ENCODE data around the gene SEC23A. TPM values are rescaled to one million over a fixed set of nuclear protein-coding genes. Genes with fewer than 3 reads are reported as not detected.
"Not testable (repeated sequence)": the region's sequence is repeated elsewhere in the genome, so short reads cannot be mapped to it uniquely, and the experiment has no call there.

SEC23A gene
- total RNA-seq, 2 experiments from 2014 or later: 36.3 to 38.1 TPM

DNA sequence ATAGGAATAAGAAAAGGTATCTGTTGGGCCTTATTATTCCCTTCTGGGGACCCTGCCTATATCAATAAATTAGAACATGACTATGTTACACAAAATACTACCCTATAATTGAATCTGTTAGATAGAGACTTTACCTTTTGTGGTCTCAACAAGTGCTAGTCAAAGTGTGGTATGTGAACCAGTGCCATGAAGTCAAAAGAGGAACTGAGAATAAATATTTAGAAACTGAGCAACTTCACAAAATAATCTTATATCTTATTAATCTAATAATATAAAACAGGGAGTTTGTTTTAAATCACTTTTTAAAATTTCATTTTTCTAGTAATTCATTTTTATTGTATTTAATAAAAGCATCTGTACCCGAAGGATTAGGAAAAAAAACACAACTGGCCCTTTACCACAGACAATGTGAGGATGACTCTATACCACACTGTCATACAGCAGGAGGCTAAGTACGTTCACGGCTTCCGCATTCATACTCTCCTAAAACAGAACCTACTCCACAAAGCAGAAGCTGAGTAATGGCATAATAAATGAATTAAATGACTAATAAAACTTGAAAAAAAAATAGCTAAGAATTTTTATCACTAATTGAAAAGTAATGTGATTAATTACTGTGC lies 42.1 kb downstream of the SEC23A start:
- Mint-ChIP-seq H3K4me3 (no peak overlapping the region), H3K27ac (no peak overlapping the region), H3K36me3 (peaks cover 67% of the 10 kb centered on the region), H3K4me1 (no peaks in the 10 kb centered on the region), H3K27me3 (no peaks in the 10 kb centered on the region), H3K9me3 (peaks cover 9% of the 10 kb centered on the region)
- DNase-seq: no peak

DNA sequence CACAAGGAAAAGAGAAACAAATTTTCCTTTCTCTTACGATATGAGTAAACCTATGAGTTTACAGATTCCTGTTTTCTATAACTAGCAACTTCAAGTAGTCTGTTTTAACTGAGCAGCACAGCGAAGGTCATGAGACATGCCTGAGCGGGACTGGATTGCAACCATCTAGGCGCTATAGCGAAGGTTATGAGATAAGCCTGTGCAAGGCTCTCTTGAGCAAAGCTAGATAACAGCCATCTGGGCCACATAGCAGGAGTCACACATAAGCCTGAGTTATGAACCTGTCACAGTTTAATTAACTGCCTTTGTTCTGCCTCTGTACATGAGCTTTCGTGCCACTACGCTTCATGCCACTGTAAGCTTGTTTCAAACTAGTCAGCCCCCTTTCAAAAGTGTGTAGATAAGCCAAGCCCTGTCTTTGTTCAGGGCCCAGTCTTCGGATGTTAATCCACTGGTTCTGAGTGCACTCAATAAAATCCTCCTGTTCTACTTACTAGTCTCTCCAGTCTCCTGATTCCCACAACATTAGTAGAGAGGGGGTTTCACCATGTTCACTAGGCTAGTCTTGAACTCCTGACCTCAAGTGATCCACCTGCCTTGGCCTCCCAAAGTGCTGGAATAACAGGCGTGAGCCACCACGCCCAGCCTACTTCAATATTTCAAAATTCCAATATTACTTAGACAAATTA lies 47.1 kb downstream of the SEC23A start:
- no peak for DNase-seq
- peaks cover 9% of the 10 kb centered on the region for H3K9me3 Mint-ChIP-seq

DNA sequence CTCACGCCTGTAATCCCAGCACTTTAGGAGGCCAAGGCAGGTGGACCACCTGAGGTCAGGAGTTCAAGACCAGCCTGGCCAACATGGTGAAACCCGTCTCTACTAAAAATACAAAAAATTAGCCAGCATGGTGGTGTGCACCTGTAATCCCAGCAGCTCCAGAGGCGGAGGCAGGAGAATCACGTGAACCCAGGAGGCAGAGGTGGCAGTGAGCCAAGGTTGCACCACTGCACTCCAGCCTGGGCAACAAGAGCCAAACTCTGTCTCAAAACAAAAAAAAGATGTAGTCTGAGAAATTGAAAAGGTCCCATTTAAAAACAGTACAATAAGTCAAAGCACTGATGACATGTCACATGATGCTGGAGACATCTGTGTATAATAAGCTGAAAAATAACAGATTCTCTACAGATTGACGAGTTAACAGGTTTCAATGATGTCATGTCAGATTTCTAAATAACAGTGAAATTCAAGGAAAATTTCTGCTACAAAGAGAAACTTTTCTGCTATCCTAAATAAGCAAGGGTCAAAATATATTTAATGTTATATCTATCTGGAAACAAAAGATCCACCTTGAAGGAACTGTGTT lies 50.1 kb downstream of the SEC23A start:
- H3K36me3 Mint-ChIP-seq: peaks cover 62% of the 10 kb centered on the region
- H3K27ac Mint-ChIP-seq, H3K9me3 Mint-ChIP-seq, DNase-seq, H3K4me3 Mint-ChIP-seq, H3K27me3 Mint-ChIP-seq, H3K4me1 Mint-ChIP-seq: not testable (repeated sequence)

More for the DNA sequence above, 47.1 kb downstream of the SEC23A start:
- H3K27me3 Mint-ChIP-seq: no peaks in the 10 kb centered on the region
- H3K4me1 Mint-ChIP-seq: no peaks in the 10 kb centered on the region
- no peak overlapping the region for H3K4me3 Mint-ChIP-seq
- H3K36me3 Mint-ChIP-seq: peaks cover 77% of the 10 kb centered on the region
- no peak overlapping the region for H3K27ac Mint-ChIP-seq

DNA sequence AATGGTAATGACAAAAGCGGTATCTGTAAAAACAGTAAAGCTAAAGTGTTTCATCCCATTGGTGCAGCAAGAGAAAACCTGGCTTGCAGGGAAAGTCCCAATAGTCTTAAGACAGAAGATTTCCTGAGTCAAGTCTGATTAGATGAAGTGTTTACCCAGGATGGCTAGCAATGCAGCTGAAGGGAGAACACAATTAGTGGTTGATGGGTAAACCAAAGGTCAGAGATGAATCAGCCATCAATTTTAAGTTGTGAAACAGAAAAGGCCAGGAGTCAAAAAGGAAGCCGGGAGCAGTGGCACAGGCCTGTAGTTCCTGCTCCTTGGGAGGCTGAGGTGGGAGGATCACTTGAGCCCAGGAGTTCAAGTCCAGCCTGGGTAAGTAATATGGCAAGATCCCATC lies 52.6 kb downstream of the SEC23A start:
- no peaks in the 10 kb centered on the region for H3K9me3 Mint-ChIP-seq
- H3K4me3 Mint-ChIP-seq: no peak overlapping the region
- no peaks in the 10 kb centered on the region for H3K27me3 Mint-ChIP-seq
- peaks cover 4% of the 10 kb centered on the region for H3K4me1 Mint-ChIP-seq
- H3K36me3 Mint-ChIP-seq: peaks cover 58% of the 10 kb centered on the region
- no peak for DNase-seq
- H3K27ac Mint-ChIP-seq: no peak overlapping the region

DNA sequence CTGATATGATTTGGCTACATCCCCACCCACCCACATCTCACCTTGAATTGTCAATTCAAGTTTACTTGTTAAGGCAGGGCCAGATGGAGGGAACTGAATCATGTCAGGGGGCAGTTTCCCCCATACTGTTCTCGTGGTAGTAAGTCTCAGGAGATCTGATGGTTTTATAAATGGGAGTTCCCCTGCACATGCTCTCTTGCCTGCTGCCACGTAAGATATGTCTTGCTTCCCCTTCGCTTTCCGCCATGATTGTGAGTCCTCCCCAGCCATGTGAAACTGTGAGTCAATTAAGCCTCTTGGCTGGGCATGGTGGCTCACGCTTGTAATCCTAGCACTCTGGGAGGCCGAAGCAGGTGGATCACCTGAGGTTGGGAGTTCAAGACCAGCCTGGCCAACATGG lies 57.1 kb downstream of the SEC23A start:
- DNase-seq, H3K27me3 Mint-ChIP-seq, H3K27ac Mint-ChIP-seq, H3K4me3 Mint-ChIP-seq, H3K9me3 Mint-ChIP-seq, H3K4me1 Mint-ChIP-seq: not testable (repeated sequence)
- peaks cover 25% of the 10 kb centered on the region for H3K36me3 Mint-ChIP-seq

DNA sequence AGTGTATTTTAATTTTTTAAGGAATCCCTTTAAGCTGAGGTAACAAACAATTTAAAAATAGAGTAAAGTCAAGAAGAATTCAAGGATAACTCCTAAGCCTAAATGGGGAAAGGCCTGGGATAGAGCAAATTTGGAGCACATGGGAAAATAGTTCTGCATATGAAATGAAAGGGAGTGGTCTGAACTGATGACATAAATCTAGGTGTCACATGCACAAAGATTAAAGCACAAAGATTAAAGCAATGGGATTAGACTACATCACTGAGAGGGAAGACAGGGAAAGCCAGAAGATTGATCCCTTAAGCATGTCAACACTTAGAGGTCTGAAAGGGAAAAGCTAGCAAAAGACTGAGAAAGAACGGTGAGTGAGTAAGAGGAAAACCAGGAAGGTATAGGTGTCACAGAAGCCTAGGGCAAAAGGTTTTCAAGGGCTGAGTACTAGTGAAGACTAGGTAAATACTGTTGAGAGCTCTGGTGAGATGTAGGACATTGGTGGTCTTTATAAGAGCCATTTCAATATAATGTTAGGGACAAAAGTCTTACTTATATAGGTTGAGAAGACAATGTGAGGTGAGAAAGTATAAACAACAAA lies 59.6 kb downstream of the SEC23A start:
- no peak overlapping the region for H3K4me3 Mint-ChIP-seq
- H3K4me1 Mint-ChIP-seq: peaks cover 9% of the 10 kb centered on the region
- no peak for DNase-seq
- no peaks in the 10 kb centered on the region for H3K27me3 Mint-ChIP-seq
- H3K27ac Mint-ChIP-seq: no peak overlapping the region
- no peaks in the 10 kb centered on the region for H3K9me3 Mint-ChIP-seq
- H3K36me3 Mint-ChIP-seq: peaks cover 24% of the 10 kb centered on the region

DNA sequence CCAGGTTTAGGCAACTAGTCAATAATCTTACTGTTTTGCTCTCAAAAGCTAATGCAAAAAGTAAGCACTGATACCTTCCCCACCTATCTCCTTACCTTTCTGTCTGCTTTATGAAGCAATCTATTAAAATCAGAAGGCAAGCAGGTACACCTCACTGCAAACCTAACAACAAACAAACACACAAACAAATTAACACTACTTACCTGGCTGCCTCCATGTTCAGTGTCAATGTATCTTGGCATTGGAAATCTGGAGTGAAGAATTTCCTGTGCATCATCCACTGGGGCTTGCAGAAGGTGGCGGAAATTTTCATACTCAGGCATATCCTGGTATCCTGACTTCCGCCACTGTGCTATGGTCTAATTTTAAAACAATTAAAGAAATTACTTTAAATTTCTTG lies 62.5 kb downstream of the SEC23A start:
- no peak overlapping the region for H3K27ac Mint-ChIP-seq
- H3K9me3 Mint-ChIP-seq: no peaks in the 10 kb centered on the region
- H3K4me3 Mint-ChIP-seq: no peak overlapping the region
- DNase-seq: no peak
- H3K4me1 Mint-ChIP-seq: peaks cover 9% of the 10 kb centered on the region
- peaks cover 11% of the 10 kb centered on the region for H3K36me3 Mint-ChIP-seq
- no peaks in the 10 kb centered on the region for H3K27me3 Mint-ChIP-seq

DNA sequence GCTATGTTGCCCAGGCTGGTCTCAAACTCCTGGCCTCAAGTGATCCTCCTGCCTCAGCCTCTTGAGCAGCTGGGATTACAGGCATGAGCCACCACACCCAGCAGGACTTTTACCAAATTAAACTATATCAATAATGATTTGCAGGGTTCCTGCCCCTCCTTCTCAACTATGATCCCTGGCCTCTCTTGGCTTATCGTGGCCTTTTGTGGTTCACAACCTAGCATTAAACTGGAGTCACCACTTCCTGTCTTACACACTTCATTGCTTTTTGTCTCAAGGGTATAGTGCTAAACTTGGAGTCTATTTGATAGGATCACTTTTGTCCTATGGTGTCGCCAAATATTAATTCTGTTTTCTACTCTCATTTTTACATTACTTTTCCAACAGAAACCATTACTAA lies 64.5 kb downstream of the SEC23A start:
- Mint-ChIP-seq H3K4me1 (peaks cover 10% of the 10 kb centered on the region), H3K27ac (peak overlapping the region; percentile 22), H3K9me3 (no peaks in the 10 kb centered on the region), H3K27me3 (no peaks in the 10 kb centered on the region), H3K4me3 (no peak overlapping the region), H3K36me3 (peaks cover 13% of the 10 kb centered on the region)
- no peak for DNase-seq

DNA sequence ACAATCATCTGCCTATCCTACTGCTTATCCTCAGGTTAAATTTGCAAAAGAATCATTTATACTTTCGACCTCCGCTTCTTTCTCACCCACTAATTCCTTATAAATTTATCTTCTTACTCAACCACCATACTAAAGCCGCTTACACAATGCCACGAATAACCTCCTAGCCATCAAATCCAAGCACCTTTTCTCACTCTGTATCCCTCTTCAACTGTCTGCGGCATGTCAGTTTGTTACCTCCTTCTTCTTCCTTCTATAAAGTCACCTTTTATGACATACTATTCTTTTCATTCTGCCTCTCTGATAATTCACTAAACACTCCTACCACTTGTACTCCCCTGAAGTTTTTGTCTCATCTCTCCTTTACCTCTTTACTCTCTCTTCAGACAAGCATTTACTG lies 66.3 kb downstream of the SEC23A start:
- Mint-ChIP-seq H3K4me1 (peaks cover 10% of the 10 kb centered on the region), H3K27me3 (no peaks in the 10 kb centered on the region), H3K36me3 (peaks cover 12% of the 10 kb centered on the region), H3K27ac (no peak overlapping the region), H3K4me3 (no peak overlapping the region), H3K9me3 (no peaks in the 10 kb centered on the region)
- no peak for DNase-seq

DNA sequence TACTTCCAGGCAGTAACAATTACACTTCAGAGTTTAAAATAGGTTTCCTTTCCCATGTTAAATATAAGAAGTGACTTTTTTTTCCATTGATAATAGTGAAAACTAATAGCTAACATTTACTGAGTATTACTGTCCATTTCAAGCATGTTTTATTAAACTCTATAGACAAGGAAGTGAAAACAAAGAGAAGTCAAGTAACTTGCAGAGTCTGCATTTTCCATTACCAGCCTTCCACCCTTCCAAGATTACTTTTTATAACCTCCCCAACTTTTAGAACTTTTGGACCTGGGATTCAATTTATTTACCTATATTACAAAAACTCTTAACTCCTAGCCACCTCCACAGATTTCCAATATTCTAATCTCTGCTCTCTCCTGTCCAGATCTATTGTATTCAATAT lies 67.7 kb downstream of the SEC23A start:
- Mint-ChIP-seq H3K27ac (no peak overlapping the region), H3K27me3 (no peaks in the 10 kb centered on the region), H3K4me3 (no peak overlapping the region), H3K36me3 (peaks cover 20% of the 10 kb centered on the region), H3K9me3 (no peaks in the 10 kb centered on the region), H3K4me1 (peaks cover 11% of the 10 kb centered on the region)
- DNase-seq: no peak

DNA sequence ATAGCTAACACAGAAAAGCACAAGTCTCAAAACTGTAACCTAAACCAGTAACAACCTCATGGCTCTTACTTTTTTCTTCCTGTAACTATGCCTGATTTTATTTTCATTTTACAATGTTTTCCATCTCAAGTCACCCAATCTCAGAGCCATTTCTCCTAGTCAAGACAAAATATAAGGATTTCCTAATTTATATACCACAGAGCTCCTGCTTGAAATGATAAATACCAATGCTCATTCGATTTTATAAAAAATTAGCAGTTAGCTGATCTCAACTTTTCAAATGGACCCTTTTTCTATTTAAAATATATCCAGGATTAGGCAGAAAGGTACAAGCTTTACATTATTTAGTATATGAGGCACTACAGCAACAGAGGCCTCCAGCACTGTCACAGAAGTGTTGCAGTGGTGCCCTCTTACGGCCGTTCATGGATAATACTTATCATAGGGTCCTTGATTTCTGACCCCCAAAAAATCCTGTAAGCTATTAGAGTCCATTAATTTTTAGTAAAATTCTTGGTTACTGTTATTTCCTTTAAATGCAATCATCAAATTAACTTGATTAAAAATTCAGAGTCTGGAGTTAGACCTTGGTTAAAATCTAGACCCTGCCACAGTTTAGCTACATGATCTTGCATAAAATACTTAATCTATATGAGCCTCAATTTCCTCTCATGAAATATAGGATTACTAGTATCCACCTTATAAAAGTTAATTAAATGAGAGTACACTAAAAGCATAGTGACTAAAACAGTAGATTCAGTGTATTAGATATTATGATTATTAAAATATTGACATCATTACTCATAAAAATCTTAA lies 68.3 kb downstream of the SEC23A start:
- Mint-ChIP-seq H3K27ac (no peak overlapping the region), H3K9me3 (no peaks in the 10 kb centered on the region), H3K4me3 (no peak overlapping the region), H3K27me3 (no peaks in the 10 kb centered on the region), H3K36me3 (peaks cover 24% of the 10 kb centered on the region), H3K4me1 (peaks cover 11% of the 10 kb centered on the region)
- no peak for DNase-seq

DNA sequence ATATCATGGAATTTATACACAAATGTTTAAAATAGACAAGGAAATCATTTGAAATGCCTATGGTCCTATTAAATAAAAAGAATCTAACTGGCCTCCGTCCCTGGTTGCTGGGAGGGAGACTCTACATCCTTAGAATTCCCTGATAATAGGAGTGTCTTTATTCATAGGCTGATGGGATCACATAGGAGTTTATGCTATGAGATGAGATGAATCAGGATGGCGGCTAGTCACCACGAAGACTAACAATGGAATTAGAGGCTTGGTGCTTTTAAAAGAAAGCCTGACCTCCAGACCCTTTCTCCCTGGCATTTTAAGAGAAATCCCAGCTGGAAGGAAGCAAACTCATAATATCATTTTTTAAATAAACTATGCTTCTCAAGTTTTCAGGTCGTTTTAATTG lies 69.7 kb downstream of the SEC23A start:
- Mint-ChIP-seq H3K9me3 (no peaks in the 10 kb centered on the region), H3K4me1 (peaks cover 3% of the 10 kb centered on the region), H3K4me3 (no peak overlapping the region), H3K27me3 (no peaks in the 10 kb centered on the region), H3K36me3 (peaks cover 20% of the 10 kb centered on the region), H3K27ac (no peak overlapping the region)
- no peak for DNase-seq

DNA sequence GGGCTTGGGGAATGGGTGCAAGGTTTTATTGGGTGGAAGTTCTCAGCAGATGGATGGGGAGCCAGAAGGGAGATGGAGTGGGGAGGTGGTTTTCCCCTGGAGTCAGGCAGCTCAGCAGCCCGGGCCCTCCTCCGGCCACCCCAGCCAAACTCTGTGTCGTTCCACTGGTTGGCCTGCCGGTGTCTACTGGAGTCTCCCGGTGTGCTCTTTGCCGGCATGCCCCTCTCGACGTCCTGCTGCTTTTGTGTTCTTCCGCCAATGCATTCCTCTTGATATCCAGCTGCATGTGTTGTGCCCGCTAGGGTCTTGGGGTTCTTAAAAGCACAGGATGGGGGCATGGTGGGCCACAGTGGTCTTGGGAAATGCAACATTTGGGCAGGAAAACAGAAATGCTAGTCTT lies 72.8 kb downstream of the SEC23A start:
- DNase-seq: no peak
- Mint-ChIP-seq H3K27me3 (no peaks in the 10 kb centered on the region), H3K4me1 (peaks cover 1% of the 10 kb centered on the region), H3K9me3 (no peaks in the 10 kb centered on the region), H3K4me3 (no peak overlapping the region), H3K36me3 (peaks cover 22% of the 10 kb centered on the region), H3K27ac (peak overlapping the region; percentile 26)

DNA sequence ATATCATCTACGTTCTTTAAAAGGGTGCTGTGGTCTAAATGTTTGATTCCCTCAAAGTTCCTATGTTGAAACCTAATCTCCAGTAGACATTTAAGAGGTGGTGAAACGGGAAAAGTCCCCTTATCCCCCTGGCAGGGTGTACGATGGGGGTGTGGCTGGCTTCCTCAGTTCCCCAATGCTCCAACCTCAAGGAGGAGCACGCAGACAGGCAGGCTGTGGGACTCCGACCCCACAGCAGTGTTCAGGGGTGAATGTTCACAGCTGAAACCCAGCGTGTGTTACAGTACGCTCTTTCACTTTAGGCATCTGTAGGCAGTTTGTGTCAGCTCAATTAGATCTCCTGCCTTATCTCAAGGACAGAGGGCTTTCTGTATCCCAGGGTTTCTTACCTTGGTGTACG lies 73.2 kb downstream of the SEC23A start:
- Mint-ChIP-seq H3K27me3 (no peaks in the 10 kb centered on the region), H3K27ac (peak overlapping the region; percentile 26), H3K9me3 (no peaks in the 10 kb centered on the region)

DNA sequence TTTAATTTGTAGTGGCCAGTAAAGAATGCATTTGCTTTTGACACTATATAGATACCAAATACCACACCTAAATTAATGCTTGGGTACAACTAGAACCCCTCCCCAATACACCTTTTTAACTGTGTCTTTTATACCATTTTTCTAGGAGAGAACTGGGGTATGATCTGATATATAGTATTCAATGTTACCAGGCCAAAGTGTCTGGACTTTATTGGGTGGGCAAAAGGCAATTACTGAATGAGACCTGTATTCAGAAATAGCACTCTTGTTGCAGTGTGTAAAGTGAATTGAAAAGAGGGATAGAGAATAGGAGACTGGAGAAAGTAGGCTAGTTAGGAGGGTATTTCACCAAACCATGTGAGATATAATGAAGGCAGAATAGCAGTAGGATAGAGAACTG lies 74.4 kb downstream of the SEC23A start:
- Mint-ChIP-seq H3K27me3 (no peaks in the 10 kb centered on the region), H3K27ac (no peak overlapping the region), H3K36me3 (peaks cover 22% of the 10 kb centered on the region), H3K4me3 (no peak overlapping the region), H3K9me3 (no peaks in the 10 kb centered on the region), H3K4me1 (peaks cover 1% of the 10 kb centered on the region)
- DNase-seq: no peak

More for the DNA sequence above, 73.2 kb downstream of the SEC23A start:
- peaks cover 22% of the 10 kb centered on the region for H3K36me3 Mint-ChIP-seq
- H3K4me1 Mint-ChIP-seq: peaks cover 1% of the 10 kb centered on the region
- H3K4me3 Mint-ChIP-seq: no peak overlapping the region
- no peak for DNase-seq

Measured in activated naive CD8-positive, alpha-beta T cell treated with anti-CD3 and anti-CD28 coated beads for 36 hours (primary cell).